ENCODE results near the gene LZTS3. TPM values are rescaled to one million over a fixed set of nuclear protein-coding genes. Genes with fewer than 3 reads are reported as not detected.

The LZTS3 gene
- total and polyA plus RNA-seq, 12 donors, result 3.6 to 29.9 (median 11.5) TPM

- no peak for TF ChIP-seq CTCF (IDR thresholded peaks at IDR 0.05)
- TF ChIP-seq POLR2A (IDR thresholded peaks at IDR 0.05), result no peak
- H3K4me3 ChIP-seq, result peak overlapping the region; percentile 50 to 92 (median 91)
- peaks cover 10 to 12% of the 10 kb centered on the region in 2 donors for H3K4me1 ChIP-seq (replicated peaks in 1 of 2)
- intact Hi-C loops (cut with DNase I), result no loop called here
- H3K27ac ChIP-seq, result peak overlapping the region in 3 of 5 donors; percentile 38 to 91 (median 76)
- peaks cover 0 to 5% of the 10 kb centered on the region in 2 donors for H3K36me3 ChIP-seq (replicated peaks in 1 of 2)
- 1 to 9% (median 4%) methylated on average over 6 to 10 of the region's 10 CpGs for WGBS, 4 donors
- no peaks in the 10 kb centered on the region for H3K9me3 ChIP-seq (replicated peaks in 1 of 3)
- DNase-seq, result no peak
- no peaks in the 10 kb centered on the region for H3K27me3 ChIP-seq
Measured at GRCh38 chr20:3208786-3209256, 35.5 kb upstream of the LZTS3 start.

- Histone ChIP-seq H3K27me3 (no peaks in the 10 kb centered on the region), H3K27ac (peak within 1 kb of the TSS; percentile 86 to 92 (median 86)), H3K36me3 (replicated peaks in 1 of 2) (peaks cover 0 to 16% of the 10 kb centered on the region in 2 donors), H3K4me3 (peak within 1 kb of the TSS; percentile 55 to 86 (median 76)), H3K4me1 (replicated peaks in 1 of 2) (peaks cover 13 to 14% of the 10 kb centered on the region in 2 donors), H3K9me3 (replicated peaks in 1 of 3) (no peaks in the 10 kb centered on the region)
- DNase-seq, result peak; percentile 83 to 96 (median 89)
- TF ChIP-seq POLR2A (IDR thresholded peaks at IDR 0.05), result peak; percentile 31 to 78
- no peak for TF ChIP-seq CTCF (IDR thresholded peaks at IDR 0.05)
- 0 to 2% (median 1%) methylated on average over 9 to 48 of the region's 48 CpGs for WGBS, 4 donors
- intact Hi-C loops (cut with DNase I), result no loop called here
Measured at GRCh38 chr20:3204124-3204794, 30.9 kb upstream of the LZTS3 start, which contains the start of gene DDRGK1. DDRGK1 (minus strand) TSS chr20:3204682; CDS start chr20:3204627, 55 bp downstream.

GRCh38 chr20:3203315-3204123, 30.2 kb upstream of the LZTS3 start:
- peaks cover 0 to 23% of the 10 kb centered on the region in 2 donors for H3K36me3 ChIP-seq (replicated peaks in 1 of 2)
- WGBS, 4 donors, result 6 to 8% (median 7%) methylated on average over 17 to 31 of the region's 31 CpGs
- TF ChIP-seq CTCF (IDR thresholded peaks at IDR 0.05), result no peak
- no peak for TF ChIP-seq POLR2A (IDR thresholded peaks at IDR 0.05)
- peak in 6 of 7 donors; percentile 35 to 66 (median 48) for DNase-seq
- H3K27ac ChIP-seq, result peak overlapping the region; percentile 10 to 92 (median 86)
- H3K9me3 ChIP-seq (replicated peaks in 1 of 3), result no peaks in the 10 kb centered on the region
- intact Hi-C loops (cut with DNase I), result no loop called here
- peaks cover 13% of the 10 kb centered on the region in 2 donors for H3K4me1 ChIP-seq (replicated peaks in 1 of 2)
- H3K27me3 ChIP-seq, result no peaks in the 10 kb centered on the region
- peak overlapping the region; percentile 55 to 86 (median 76) for H3K4me3 ChIP-seq

GRCh38 chr20:3202965-3203314, 29.6 kb upstream of the LZTS3 start:
- no peak for TF ChIP-seq CTCF (IDR thresholded peaks at IDR 0.05)
- TF ChIP-seq POLR2A (IDR thresholded peaks at IDR 0.05), result no peak
- Histone ChIP-seq H3K9me3 (replicated peaks in 1 of 3) (no peaks in the 10 kb centered on the region), H3K36me3 (replicated peaks in 1 of 2) (peaks cover 0 to 23% of the 10 kb centered on the region in 2 donors), H3K27me3 (no peaks in the 10 kb centered on the region), H3K4me3 (peak overlapping the region in 2 of 4 donors; percentile 85 to 86), H3K27ac (peak overlapping the region in 2 of 5 donors; percentile 86), H3K4me1 (replicated peaks in 1 of 2) (peaks cover 10 to 13% of the 10 kb centered on the region in 2 donors)
- intact Hi-C loops (cut with DNase I), result no loop called here
- no peak for DNase-seq
- WGBS, 4 donors, result 41 to 57% (median 52%) methylated on average over 4 to 9 of the region's 9 CpGs

All from adrenal gland (tissue), 12 donors.